GM21737 (cell line): ENCODE measurements around the gene TBX3.

Experiments used
- ATAC-seq: cut with Tn5 transposase; IDR thresholded peaks from one replicate; pipeline ENCODE4 v1.9.1; 2021; ENCODE audit warnings: mild to moderate bottlenecking, moderate library complexity; ENCODE audit not compliant: unreplicated experiment

TBX3 gene

GRCh38 chr12:114669401-114670290, 14.3 kb downstream of the TBX3 start:
- ATAC-seq, result no peak

- no peak for ATAC-seq
Observed at GRCh38 chr12:114668886-114669288, 15.1 kb downstream of the TBX3 start.

DNA sequence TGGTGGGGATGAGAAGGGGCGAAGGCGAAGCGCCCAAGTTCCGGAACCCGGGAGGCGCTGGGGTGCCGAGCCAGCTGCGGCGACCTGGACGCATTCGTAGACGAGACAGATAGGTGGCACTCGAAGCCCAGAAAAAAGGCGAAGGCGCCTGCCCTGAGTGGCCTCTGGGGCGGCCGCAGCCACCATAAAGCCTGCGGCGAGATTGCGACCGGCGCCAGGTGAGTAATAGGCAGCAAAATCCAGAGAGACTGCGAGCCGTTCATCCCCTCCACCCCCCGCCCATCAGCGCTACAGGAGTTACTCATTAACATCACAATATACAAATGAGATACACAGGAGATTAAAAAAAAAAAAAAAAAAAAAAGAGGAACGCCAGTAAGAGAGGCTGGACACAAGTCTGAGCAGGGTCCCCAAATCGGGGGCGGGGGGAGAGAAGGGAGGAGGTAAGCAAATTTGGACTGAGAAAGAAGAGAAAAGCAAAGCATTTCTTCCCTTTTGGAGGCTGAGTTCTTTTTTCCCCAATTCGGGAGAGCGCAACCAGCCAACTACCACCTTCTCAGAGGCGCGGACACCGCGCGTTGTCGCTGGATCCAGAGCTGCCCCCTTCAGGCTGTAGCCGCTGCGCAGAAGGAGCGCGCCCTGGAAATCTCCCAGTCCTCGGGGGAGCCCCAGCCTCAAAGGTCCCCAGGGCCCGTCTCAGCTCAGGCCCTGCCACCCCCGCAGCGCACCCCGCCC, 15.7 kb downstream of the TBX3 start:
- no peak for ATAC-seq

GRCh38 chr12:114667669-114668150, 16.3 kb downstream of the TBX3 start:
- no peak for ATAC-seq

GRCh38 chr12:114666746-114667668, 17.0 kb downstream of the TBX3 start:
- ATAC-seq, result no peak

- no peak for ATAC-seq
Observed at GRCh38 chr12:114665411-114666260, 18.3 kb downstream of the TBX3 start.

DNA sequence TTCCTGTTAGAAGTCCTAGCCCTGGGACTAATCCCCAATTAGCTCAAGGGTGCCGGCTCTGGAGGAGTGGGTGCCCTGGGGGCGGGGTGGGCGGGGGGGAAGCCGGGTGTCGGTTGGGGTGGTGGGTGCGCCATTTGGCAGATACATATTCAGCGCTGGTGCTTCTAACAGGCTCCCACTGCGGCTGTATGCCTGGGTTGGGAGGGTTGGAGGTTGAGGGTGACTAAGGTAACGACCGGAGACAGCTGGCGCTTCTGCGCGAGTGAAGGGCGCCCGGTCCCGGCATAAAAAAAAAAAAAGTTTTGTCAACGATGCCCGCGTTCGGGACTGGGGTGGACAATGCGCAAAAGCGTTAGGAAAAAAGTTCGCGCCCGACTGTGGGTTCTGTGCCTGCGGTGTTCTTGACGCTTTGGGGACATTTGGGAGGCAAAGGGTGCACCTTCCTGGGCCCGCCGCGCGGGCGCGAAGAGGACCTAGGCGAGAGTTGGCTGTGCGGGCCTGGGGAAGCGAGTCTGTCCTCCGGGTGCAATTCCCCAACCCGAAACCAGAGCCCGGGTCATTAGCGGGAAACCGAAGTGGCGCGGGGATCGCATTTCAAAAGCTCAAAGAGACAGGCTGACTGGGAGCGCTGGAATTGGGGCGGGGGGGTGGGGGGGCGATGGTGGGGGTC, 19.2 kb downstream of the TBX3 start:
- no peak for ATAC-seq

DNA sequence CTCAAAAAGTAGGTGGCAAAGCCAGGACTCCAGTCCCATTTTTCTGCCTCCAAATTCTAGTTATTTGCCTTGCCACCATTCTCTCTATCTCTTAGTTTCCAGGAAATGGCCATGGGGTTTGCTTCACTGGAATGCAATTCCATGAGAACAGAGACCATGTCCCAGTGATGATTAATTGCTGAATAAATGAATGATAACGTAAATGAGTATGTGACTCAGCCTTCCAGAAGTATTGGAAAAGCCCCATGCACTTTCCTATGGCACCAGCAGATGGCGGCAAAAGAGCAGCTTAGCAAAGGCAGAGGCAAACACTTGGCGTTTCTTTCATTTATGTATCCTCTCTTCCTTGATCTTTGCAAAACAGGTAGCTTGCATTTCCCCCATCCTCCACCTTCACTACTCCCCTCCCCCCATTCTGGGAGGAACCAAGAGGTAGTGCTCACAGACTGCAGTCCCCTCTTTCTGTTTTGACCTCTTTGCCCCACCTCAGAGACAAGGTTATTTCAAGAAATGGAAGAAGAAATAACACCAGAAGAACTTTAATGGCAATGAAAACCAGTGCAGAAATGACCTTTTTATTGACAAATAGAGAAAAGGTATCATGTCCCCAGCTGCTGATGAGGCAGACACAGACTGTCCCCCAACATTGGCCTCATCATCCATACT, 21.3 kb downstream of the TBX3 start:
- no peak for ATAC-seq

DNA sequence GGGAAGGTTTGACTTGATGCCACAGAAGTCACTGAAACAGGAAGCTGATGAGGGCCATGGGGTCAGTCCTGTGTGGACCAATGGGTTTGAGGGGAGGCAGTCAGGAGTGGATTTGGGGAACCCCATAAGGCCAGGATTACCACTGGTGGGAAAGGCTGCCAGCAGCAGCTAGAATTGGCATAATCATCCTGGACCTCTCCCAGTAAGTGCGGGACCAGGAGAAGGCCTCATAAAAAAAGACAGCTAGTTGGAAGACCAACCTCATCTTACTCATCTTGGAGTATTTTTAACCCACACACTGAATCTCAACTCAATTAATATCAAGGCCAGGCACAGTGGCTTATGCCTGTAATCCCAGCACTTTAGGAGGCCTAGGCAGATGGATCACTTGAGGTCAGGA, 22.7 kb downstream of the TBX3 start:
- ATAC-seq, result no peak

- no peak for ATAC-seq
Observed at GRCh38 chr12:114659084-114659483, 24.9 kb downstream of the TBX3 start.

GRCh38 chr12:114658002-114658441, 26.0 kb downstream of the TBX3 start:
- no peak for ATAC-seq

- no peak for ATAC-seq
Observed at GRCh38 chr12:114657597-114657920, 26.4 kb downstream of the TBX3 start.

GRCh38 chr12:114656906-114657596, 26.9 kb downstream of the TBX3 start:
- no peak for ATAC-seq

GRCh38 chr12:114655934-114656749, 27.8 kb downstream of the TBX3 start:
- ATAC-seq, result no peak

DNA sequence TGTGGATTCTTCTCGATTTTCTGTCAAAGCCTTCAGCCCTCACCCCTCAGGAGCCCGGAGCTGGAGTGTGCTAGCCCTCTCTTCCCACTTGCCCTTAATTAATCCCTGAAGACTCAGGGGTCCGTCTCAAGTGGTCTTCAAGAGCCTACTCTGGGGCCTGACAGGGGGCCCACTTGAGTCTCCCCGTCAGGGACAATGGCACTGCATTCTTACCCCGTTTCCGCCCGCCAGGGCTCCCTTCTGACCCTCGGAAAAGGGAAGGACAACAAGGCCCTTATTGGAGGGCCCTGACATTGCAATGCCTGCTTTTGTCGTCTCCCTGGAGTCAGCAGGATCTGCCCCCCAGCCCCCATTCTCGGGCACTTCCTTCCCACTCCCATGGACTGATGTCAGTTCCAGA, 34.4 kb downstream of the TBX3 start:
- ATAC-seq, result no peak

DNA sequence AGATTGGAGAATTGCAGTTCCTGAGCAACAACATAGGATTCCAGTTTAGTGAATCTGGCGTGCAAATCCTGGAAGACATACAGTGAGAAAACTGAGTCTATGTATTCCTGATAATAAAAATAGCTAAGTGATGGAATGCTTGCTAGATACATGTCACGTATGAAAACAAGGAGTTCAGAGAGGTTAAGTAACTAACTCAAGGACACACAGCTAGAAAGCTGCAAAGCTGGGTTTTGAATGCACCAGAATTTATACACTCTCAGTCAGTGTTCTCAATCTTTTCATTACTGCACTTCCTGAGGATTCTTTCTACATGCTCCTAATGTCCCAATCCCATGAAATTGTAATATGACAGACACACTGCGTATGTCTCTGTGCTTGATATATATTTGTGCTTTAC, 35.3 kb downstream of the TBX3 start:
- no peak for ATAC-seq

DNA sequence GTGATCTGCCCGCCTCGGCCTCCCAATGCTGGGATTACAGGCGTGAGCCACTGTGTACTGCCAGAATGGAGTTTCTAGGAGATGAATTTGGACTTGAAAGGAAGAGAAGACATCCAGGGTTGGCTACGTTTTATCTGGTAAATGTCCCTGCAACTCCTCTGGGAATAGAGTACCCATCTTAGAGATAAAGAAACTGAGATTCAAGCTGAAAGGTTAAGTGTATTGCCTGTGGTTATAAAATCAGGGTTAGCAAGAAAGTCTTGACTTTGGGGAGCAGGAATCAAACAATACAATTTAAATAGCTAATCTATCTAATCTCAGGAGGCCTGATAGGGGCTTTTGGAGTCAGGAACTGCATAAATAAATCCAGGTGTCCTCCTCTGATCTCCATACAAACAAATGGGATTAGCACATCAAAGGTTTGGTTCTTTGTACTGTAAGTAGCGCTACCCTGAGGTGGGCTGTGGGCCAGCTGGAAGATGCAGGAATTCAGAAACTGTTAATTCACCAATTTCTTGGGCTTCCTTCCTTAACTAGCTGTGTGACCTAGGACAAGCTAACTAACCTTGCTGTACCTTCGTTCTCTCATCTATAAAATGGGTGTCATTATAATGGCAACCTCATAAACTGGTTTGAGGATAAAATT, 45.1 kb downstream of the TBX3 start:
- no peak for ATAC-seq
